Left lung (tissue), 10 donors: Measurements from ENCODE around the gene DCLK3. TPM values are rescaled to one million over a fixed set of nuclear protein-coding genes. Genes with fewer than 3 reads are reported as not detected.

Source experiments
- ATAC-seq: fragments of 200-7000 bp; cut with Tn5 transposase; one replicate; pipeline ENCODE4 v1.9.1; 2020; ENCODE audit warnings: moderate library complexity
- DNase-seq, 4 donors: peaks; one replicate each; pipeline ENCODE4 v3.0.0-alpha.2; 2013 to 2020
- H3K27ac ChIP-seq, 2 donors: fragments of 200-600 bp; sonication (generic) in 1 of 2; one replicate each; pipeline versions ENCODE4 v1.5.0 to v1.8.0; 2020 to 2021
- H3K27me3 ChIP-seq, 2 donors: fragments of 200-600 bp; sonication (generic) in 1 of 2; one replicate each; pipeline versions ENCODE4 v1.5.0 to v1.8.0; 2020 to 2021
- H3K36me3 ChIP-seq, 2 donors: fragments of 200-600 bp; sonication (generic) in 1 of 2; one replicate each; pipeline versions ENCODE4 v1.5.0 to v1.8.0; 2020 to 2021
- H3K4me1 ChIP-seq, 2 donors: fragments of 200-600 bp; one replicate each; pipeline ENCODE4 v1.8.0; 2021
- H3K4me3 ChIP-seq, 2 donors: fragments of 200-600 bp; sonication (generic) in 1 of 2; one replicate each; pipeline versions ENCODE4 v1.5.0 to v1.8.0; 2020 to 2021; ENCODE audit warnings: mild to moderate bottlenecking in 1 of 2
- H3K9me3 ChIP-seq, 2 donors: fragments of 200-600 bp; sonication (generic) in 1 of 2; one replicate each; pipeline versions ENCODE4 v1.5.0 to v1.8.0; 2020 to 2021
- intact Hi-C, 2 donors: fragments of 100-400 bp; cut with DNase I; formaldehyde crosslinking; loops; one replicate each; pipeline versions ENCODE4 v1.11.2 to v1.14.2; 2022
- polyA plus RNA-seq, 6 donors: library from polyadenylated mRNA; unstranded; fragments of 120-200 nt; gene quantifications; one replicate each; pipeline ENCODE4 v1.2.1, GENCODE V29; 2013; ENCODE audit not compliant: insufficient read length in 6 of 6
- total RNA-seq, 2 donors: library from RNA; stranded (reverse); fragmentation: NEBNext Ultra II Directional; extraction: Animal tissue kit (Norgen Biotek cat#: 25700); gene quantifications; one replicate each; pipeline ENCODE4 v1.2.1, GENCODE V29; 2021
- TF ChIP-seq, protein P1 (sequence below), 2 donors: fragments of 200-600 bp; sonication (generic) in 1 of 2; IDR thresholded peaks; one replicate each; pipeline versions ENCODE4 v1.5.0 to v1.8.0; 2021; ENCODE audit warnings: antibody characterized with exemption in 2 of 2
- donor health status: DM: no; HTN: yes; CAD: no.
- donor health status: DM: no; HTN: no; CAD: no.

The DCLK3 gene
- total and polyA plus RNA-seq, 8 donors: 0.15 to 1.9 (median 1.4) TPM

DNA sequence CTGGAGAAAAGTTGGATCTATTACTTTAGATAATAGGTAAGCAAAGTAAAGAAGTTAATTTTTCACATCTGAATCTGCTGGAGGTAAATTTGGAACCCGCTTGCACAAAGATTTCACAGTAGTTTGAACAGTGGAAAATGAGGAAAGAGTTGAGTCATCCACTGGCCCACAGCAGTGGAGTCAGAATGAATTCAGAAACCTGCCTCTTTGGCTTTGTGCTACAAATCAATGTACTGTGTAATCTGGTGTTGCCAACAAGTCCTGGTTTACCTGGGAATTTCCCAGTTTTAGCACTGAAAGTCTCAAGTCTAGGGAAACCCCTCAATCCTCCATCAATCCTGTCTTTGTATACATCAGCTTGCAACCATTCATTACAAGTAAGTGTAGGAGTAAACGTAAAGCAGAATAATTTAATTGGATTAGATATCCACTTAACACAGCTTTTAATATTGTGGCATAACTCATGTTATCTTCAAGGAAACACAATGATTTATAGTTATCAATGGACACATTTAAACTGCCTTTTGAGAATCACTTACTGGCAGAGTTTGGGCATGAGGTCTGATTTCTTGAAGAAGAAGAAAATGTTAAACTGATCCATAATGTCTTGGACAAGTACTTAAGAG is 100.6 kb downstream of the DCLK3 start:
- no peaks in the 10 kb centered on the region for H3K9me3 ChIP-seq
- TF ChIP-seq, protein P1, sequence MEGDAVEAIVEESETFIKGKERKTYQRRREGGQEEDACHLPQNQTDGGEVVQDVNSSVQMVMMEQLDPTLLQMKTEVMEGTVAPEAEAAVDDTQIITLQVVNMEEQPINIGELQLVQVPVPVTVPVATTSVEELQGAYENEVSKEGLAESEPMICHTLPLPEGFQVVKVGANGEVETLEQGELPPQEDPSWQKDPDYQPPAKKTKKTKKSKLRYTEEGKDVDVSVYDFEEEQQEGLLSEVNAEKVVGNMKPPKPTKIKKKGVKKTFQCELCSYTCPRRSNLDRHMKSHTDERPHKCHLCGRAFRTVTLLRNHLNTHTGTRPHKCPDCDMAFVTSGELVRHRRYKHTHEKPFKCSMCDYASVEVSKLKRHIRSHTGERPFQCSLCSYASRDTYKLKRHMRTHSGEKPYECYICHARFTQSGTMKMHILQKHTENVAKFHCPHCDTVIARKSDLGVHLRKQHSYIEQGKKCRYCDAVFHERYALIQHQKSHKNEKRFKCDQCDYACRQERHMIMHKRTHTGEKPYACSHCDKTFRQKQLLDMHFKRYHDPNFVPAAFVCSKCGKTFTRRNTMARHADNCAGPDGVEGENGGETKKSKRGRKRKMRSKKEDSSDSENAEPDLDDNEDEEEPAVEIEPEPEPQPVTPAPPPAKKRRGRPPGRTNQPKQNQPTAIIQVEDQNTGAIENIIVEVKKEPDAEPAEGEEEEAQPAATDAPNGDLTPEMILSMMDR (IDR thresholded peaks at IDR 0.05): no peak
- H3K36me3 ChIP-seq: no peaks in the 10 kb centered on the region
- H3K27ac ChIP-seq: no peak overlapping the region
- no peak overlapping the region for H3K4me3 ChIP-seq
- H3K4me1 ChIP-seq: no peaks in the 10 kb centered on the region
- no peak for DNase-seq
- no peak for ATAC-seq
- H3K27me3 ChIP-seq: no peaks in the 10 kb centered on the region
- intact Hi-C loops: no loop called here

GRCh38 chr3:36662626-36663025 is 101.7 kb downstream of the DCLK3 start:
- no peaks in the 10 kb centered on the region for H3K9me3 ChIP-seq
- intact Hi-C loops: no loop called here
- no peak for DNase-seq
- no peaks in the 10 kb centered on the region for H3K4me1 ChIP-seq
- no peak overlapping the region for H3K27ac ChIP-seq
- no peak overlapping the region for H3K4me3 ChIP-seq
- no peak for ATAC-seq
- TF ChIP-seq, protein P1 (IDR thresholded peaks at IDR 0.05): no peak
- H3K36me3 ChIP-seq: no peaks in the 10 kb centered on the region
- H3K27me3 ChIP-seq: no peaks in the 10 kb centered on the region

Other genes starting within 250 kb of the DCLK3 start
- 10 to 100 TPM; 24.2 to 26.6 TPM for gene TRANK1, start 180.5 kb upstream of the DCLK3 start, total RNA-seq
- 10 to 100 TPM; 23.5 to 26.4 (median 26.1) TPM for gene TRANK1, start 180.5 kb upstream of the DCLK3 start, polyA plus RNA-seq
- 10 to 100 TPM; 16.5 to 17.4 TPM for gene EPM2AIP1, start 228.6 kb upstream of the DCLK3 start, total RNA-seq
- gene EPM2AIP1, start 228.6 kb upstream of the DCLK3 start, polyA plus RNA-seq: 10 to 100 TPM; 53.8 to 62.1 (median 58.6) TPM
- gene MLH1, start 229.0 kb upstream of the DCLK3 start, total RNA-seq: 10 to 100 TPM; 26.1 to 38.1 TPM
- 10 to 100 TPM; 52.4 to 68.5 (median 62.6) TPM for gene MLH1, start 229.0 kb upstream of the DCLK3 start, polyA plus RNA-seq